Breast epithelium (tissue), 3 donors: Measurements from ENCODE around the gene TRAPPC6A.

Experiments used
- CTCF ChIP-seq, 3 donors: fragments of 450-650 bp; IDR thresholded peaks; one replicate each; pipeline ENCODE4 v1.5.1; 2016 to 2017; ENCODE audit warnings: antibody characterized with exemption in 3 of 3, mild to moderate bottlenecking in 3 of 3, moderate library complexity in 3 of 3
- POLR2A ChIP-seq: fragments of 450-650 bp; IDR thresholded peaks from one replicate; pipeline ENCODE4 v1.6.1; 2016; ENCODE audit warnings: antibody characterized with exemption, mild to moderate bottlenecking, moderate library complexity
- POLR2AphosphoS5 ChIP-seq, 3 donors: sonication (generic); formaldehyde crosslinking; IDR thresholded peaks; one replicate each; pipeline ENCODE4 v1.6.1; 2017; ENCODE audit warnings: antibody characterized with exemption in 3 of 3

DNA sequence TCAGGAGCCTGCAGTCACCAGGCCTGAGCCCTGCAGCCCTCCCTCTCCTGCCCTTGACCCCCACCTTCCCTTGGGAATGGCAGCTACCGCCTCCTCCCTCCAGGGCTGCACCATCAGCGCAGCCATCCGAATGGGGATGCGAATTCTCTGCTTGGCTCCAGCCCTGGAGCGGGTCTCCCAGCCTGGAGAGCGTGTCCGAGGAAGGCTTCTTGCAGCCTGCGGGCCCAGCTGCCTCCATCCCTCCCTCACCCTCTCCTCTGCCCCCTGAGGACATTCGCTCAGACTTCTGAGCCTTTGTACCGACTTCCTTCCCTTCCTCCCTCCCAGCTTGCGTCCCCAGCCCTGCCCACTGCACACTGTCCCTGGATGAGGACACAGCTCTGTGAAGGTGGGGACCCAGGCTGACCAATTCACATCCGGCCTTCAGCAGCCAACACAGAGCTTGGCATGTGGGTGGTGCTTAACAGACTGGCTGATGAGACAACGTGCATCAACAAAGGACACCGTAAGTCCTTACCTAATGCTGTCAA lies 11.2 kb downstream of the TRAPPC6A start:
- TF ChIP-seq CTCF (IDR thresholded peaks at IDR 0.05) (no peak), POLR2A (no peak), POLR2AphosphoS5 (IDR thresholded peaks at IDR 0.05) (no peak)
